Ovary (tissue), 9 donors: ENCODE data around the gene LIPG. TPM values are rescaled to one million over a fixed set of nuclear protein-coding genes. Genes with fewer than 3 reads are reported as not detected.

Source experiments
- DNase-seq, 5 donors: peaks; one replicate each; pipeline ENCODE4 v3.0.0-alpha.2; 2019 to 2020
- H3K27ac ChIP-seq, 2 donors: fragments of 200-600 bp; one replicate each; pipeline versions ENCODE4 v1.5.1 to v1.8.0; 2019 to 2022
- H3K27me3 ChIP-seq: fragments of 200-600 bp; one replicate; pipeline ENCODE4 v1.8.0; 2022
- H3K36me3 ChIP-seq: fragments of 200-600 bp; sonication (generic); one replicate; pipeline ENCODE4 v1.5.1; 2019
- H3K4me1 ChIP-seq: one replicate; pipeline ENCODE4 v1.8.1; 2013; ENCODE audit warnings: mild to moderate bottlenecking, moderate library complexity; ENCODE audit not compliant: insufficient read depth
- H3K4me3 ChIP-seq: fragments of 200-600 bp; sonication (generic); one replicate; pipeline ENCODE4 v1.5.1; 2017
- H3K9me3 ChIP-seq, 2 donors: fragments of 200-600 bp in 1 of 2; sonication (generic) in 1 of 2; one replicate each; pipeline versions ENCODE4 v1.5.1 to v1.8.1; 2013 to 2019; ENCODE audit warnings: mild to moderate bottlenecking in 1 of 2, moderate library complexity in 1 of 2
- EP300 ChIP-seq: sonication (generic); formaldehyde crosslinking; IDR thresholded peaks from one replicate; pipeline ENCODE4 v1.6.1; 2017; ENCODE audit warnings: antibody characterized with exemption
- POLR2A ChIP-seq: fragments of 450-650 bp; IDR thresholded peaks from one replicate; pipeline ENCODE4 v1.6.1; 2017; ENCODE audit warnings: antibody characterized with exemption, mild to moderate bottlenecking, moderate library complexity
- whole genome bisulfite sequencing, 3 donors: extraction: QIAGEN DNeasy Blood & Tissue Kit in 1 of 3; methylation state at CpG; one replicate each; pipeline versions ENCODE4 v1.1.5 to v1.1.7; 2013 to 2017; 5-methylcytosine and 5-hydroxymethylcytosine counted together
- intact Hi-C, 4 donors: fragments of 100-400 bp; cut with DNase I; formaldehyde crosslinking; loops; one replicate each; pipeline versions ENCODE4 v1.11.0 to v1.15.1; 2022 to 2023
- polyA plus RNA-seq, 2 donors: library from polyadenylated mRNA; stranded (reverse); fragments of 200-250 nt in 1 of 2; fragments of 350-450 nt in 1 of 2; fragmentation: Illumina TruSeq in 1 of 2; extraction: RNeasy Lipid Tissue Mini Kit (QIAGEN cat#74804) in 1 of 2; gene quantifications; one replicate each; pipeline ENCODE4 v1.2.3, GENCODE V29; 2013 to 2014
- total RNA-seq, 7 donors: library from RNA; depleted of rRNA in 2 of 7; stranded (reverse); fragments of >200 nt in 2 of 7; fragmentation: NEBNext Ultra II Directional in 3 of 7; extraction: Animal tissue kit (Norgen Biotek cat#: 25700) in 3 of 7; gene quantifications; one replicate each; pipeline versions ENCODE4 v1.1.0 to v1.2.4, GENCODE V29; 2016 to 2023
- TF ChIP-seq, protein P1 (sequence below), 3 donors: fragments of 450-650 bp in 2 of 3; fragments of 200-600 bp in 1 of 3; IDR thresholded peaks; one replicate each; pipeline versions ENCODE4 v1.5.1 to v1.8.0; 2016 to 2022; ENCODE audit warnings: antibody characterized with exemption in 3 of 3, mild to moderate bottlenecking in 1 of 3
- donor health status: DM: no; HTN: no; CAD: no; lungs with moderate emphysema.
- donor health status: DM: no; HTN: no; CAD: no.
- donor health status: Bipolar disorder and iron deficiency.
- donor health status: DM: yes; HTN: yes; CAD: no.
- donor health status: DM: no; HTN: no; CAD: no.
- donor health status: DM: yes; HTN: yes; CAD: no.

Gene LIPG
- total and polyA plus RNA-seq, 9 donors = 0.23 to 3.9 (median 0.60) TPM; not detected in 1

DNA sequence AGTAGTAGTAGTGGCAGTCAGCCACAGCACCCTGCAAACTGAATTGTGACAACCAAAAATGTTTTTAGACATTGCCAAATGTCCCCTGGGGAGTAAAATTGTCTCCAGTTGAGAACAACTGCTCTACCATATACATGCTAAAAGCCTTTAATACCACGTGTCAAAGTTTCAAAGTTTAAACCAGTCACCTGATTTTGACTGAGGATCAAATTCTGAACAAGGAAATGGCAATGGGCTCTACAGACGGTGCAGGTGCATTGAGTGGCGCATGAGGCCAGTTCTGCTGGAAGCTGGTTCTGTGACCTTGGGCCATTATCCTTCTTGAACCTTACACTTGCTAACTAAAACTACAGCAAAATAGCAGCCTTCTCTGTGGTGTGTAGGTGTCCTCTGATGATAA is 85.0 kb downstream of the LIPG start:
- Histone ChIP-seq H3K4me3 (no peak overlapping the region), H3K27me3 (no peaks in the 10 kb centered on the region), H3K27ac (no peak overlapping the region), H3K9me3 (no peaks in the 10 kb centered on the region), H3K4me1 (peaks cover 1% of the 10 kb centered on the region), H3K36me3 (no peaks in the 10 kb centered on the region)
- WGBS, 3 donors = 93% methylated on average over 3 of the region's 3 CpGs
- no peak for DNase-seq
- TF ChIP-seq EP300 = no peak
- no peak for TF ChIP-seq POLR2A
- TF ChIP-seq, protein P1, sequence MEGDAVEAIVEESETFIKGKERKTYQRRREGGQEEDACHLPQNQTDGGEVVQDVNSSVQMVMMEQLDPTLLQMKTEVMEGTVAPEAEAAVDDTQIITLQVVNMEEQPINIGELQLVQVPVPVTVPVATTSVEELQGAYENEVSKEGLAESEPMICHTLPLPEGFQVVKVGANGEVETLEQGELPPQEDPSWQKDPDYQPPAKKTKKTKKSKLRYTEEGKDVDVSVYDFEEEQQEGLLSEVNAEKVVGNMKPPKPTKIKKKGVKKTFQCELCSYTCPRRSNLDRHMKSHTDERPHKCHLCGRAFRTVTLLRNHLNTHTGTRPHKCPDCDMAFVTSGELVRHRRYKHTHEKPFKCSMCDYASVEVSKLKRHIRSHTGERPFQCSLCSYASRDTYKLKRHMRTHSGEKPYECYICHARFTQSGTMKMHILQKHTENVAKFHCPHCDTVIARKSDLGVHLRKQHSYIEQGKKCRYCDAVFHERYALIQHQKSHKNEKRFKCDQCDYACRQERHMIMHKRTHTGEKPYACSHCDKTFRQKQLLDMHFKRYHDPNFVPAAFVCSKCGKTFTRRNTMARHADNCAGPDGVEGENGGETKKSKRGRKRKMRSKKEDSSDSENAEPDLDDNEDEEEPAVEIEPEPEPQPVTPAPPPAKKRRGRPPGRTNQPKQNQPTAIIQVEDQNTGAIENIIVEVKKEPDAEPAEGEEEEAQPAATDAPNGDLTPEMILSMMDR (IDR thresholded peaks at IDR 0.05) = no peak
- intact Hi-C loops = no loop called here

DNA sequence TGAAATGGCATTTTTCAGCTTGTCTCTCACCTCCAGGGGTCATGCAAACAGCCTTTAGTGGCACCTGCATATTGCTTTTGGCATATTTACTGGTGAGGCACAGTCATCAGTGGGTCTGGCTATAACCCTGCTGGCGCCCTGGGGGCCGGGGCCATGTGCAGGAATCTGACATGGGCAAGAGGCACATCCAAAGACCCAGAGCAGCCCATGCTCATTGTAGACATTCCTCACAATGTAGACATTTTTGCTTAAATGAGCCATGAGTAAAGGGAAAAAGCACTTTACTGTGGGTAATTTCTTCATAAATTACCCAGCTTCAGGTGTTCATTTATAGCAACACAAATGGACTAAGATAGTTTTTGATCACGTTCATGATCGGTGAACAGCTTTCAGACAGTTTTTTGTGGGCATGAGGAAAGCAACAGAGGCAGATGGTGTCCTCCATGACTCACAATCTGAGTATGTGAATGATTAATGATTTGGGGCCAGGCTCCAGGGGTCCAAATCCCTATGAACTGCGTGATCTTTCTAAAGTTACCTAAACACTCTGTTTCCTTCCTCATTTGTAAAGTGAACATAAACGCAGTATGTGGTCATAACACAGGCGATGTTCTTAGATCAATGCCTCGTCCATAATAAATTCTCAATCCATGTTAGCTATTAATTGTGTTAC is 85.8 kb downstream of the LIPG start:
- Histone ChIP-seq H3K9me3 (no peaks in the 10 kb centered on the region), H3K27me3 (no peaks in the 10 kb centered on the region), H3K4me1 (peaks cover 2% of the 10 kb centered on the region), H3K4me3 (no peak overlapping the region), H3K27ac (no peak overlapping the region), H3K36me3 (no peaks in the 10 kb centered on the region)
- no peak for DNase-seq
- TF ChIP-seq EP300 (no peak), POLR2A (no peak)
- TF ChIP-seq, protein P1 (IDR thresholded peaks at IDR 0.05) = no peak
- intact Hi-C loops = no loop called here
- 85 to 96% (median 89%) methylated on average over 8 of the region's 8 CpGs for WGBS, 3 donors

DNA sequence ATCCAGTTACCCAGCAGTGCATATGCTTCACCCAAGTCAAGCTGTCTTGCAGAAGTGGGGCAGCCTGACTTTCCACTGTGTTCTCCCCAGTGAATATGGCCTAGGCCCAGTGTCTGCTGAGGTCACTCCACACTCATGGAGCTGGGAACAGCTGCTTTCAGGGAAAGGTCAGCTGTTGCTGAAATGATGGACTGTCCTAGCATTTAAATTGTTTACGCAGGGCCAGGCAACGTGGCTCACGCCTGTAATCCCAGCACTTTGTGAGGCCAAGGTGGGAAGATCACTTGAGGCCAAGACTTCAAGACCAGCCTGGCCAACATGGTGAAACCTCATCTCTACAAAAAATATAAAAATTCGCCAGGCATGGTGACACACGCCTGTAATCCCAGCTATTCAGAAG is 86.5 kb downstream of the LIPG start:
- no peak for DNase-seq
- no peaks in the 10 kb centered on the region for H3K27me3 ChIP-seq
- no peaks in the 10 kb centered on the region for H3K9me3 ChIP-seq
- H3K36me3 ChIP-seq = no peaks in the 10 kb centered on the region
- WGBS, 3 donors = 85 to 90% (median 90%) methylated on average over 5 of the region's 5 CpGs
- no peak for TF ChIP-seq POLR2A
- TF ChIP-seq, protein P1 (IDR thresholded peaks at IDR 0.05) = no peak
- no peak for TF ChIP-seq EP300
- no peak overlapping the region for H3K27ac ChIP-seq
- H3K4me3 ChIP-seq = no peak overlapping the region
- H3K4me1 ChIP-seq = peaks cover 5% of the 10 kb centered on the region
- intact Hi-C loops = no loop called here

Other genes starting within 250 kb of the LIPG start
- 10 to 100 TPM; 64.1 to 96.0 (median 78.5) TPM for gene DYM, start 101.4 kb upstream of the LIPG start, total RNA-seq
- gene DYM, start 101.4 kb upstream of the LIPG start, polyA plus RNA-seq = 10 to 100 TPM; 26.2 to 61.5 TPM
- gene C18orf32, start 74.8 kb upstream of the LIPG start, total RNA-seq = 10 to 100 TPM; 35.4 to 51.4 (median 44.9) TPM
- 10 to 100 TPM; 60.0 to 81.3 TPM for gene C18orf32, start 74.8 kb upstream of the LIPG start, polyA plus RNA-seq
- gene RPL17, start 69.6 kb upstream of the LIPG start, total RNA-seq = 1,000 to 10,000 TPM; 3,089 to 8,014 (median 3,638) TPM
- gene RPL17, start 69.6 kb upstream of the LIPG start, polyA plus RNA-seq = 1,000 to 10,000 TPM; 3,009 to 5,423 TPM